Renal cortex interstitium (tissue), 11 donors: Measurements from ENCODE around the gene ZSWIM8. TPM values are rescaled to one million over a fixed set of nuclear protein-coding genes. Genes with fewer than 3 reads are reported as not detected.
A peak's percentile ranks its signal among the peaks of the same experiment; 100 is the strongest.

Experiments
- DNase-seq, 11 donors: peaks; one replicate each; pipeline ENCODE4 v3.0.0-alpha.2; 2013; ENCODE audit warnings: low read depth in 9 of 11, low spot score in 4 of 11; ENCODE audit errors: extremely low read depth in 1 of 11
- polyA plus RNA-seq, 3 donors: library from polyadenylated mRNA; unstranded; fragments of 120-200 nt; gene quantifications; one replicate each; pipeline ENCODE4 v1.2.1, GENCODE V29; 2013; ENCODE audit not compliant: insufficient read length in 3 of 3

The ZSWIM8 gene
- polyA plus RNA-seq, 3 donors = 85.0 to 137 (median 100) TPM

- DNase-seq = no peak
Measured at GRCh38 chr10:73806176-73806950, 21.0 kb downstream of the ZSWIM8 start.

DNA sequence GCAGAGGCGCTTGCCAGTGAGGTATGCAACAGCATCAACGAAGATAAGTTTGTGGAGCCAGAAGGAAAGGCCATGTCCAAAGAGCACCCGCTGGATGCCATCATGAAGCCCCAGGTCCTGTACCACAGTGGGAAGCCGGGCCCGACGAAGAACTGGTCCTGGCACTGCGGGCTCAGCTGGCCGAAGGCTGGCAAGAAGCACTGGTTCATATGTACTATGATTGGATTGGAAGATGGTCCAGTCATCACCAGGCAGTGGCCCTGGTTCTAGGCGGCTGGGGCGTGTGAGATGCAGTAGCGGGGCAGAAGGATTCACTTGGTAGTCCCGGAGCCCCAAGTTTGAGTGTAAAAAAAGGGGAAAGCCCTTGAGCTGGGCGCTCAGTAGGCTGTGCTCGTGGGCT, 22.1 kb downstream of the ZSWIM8 start:
- no peak for DNase-seq

DNA sequence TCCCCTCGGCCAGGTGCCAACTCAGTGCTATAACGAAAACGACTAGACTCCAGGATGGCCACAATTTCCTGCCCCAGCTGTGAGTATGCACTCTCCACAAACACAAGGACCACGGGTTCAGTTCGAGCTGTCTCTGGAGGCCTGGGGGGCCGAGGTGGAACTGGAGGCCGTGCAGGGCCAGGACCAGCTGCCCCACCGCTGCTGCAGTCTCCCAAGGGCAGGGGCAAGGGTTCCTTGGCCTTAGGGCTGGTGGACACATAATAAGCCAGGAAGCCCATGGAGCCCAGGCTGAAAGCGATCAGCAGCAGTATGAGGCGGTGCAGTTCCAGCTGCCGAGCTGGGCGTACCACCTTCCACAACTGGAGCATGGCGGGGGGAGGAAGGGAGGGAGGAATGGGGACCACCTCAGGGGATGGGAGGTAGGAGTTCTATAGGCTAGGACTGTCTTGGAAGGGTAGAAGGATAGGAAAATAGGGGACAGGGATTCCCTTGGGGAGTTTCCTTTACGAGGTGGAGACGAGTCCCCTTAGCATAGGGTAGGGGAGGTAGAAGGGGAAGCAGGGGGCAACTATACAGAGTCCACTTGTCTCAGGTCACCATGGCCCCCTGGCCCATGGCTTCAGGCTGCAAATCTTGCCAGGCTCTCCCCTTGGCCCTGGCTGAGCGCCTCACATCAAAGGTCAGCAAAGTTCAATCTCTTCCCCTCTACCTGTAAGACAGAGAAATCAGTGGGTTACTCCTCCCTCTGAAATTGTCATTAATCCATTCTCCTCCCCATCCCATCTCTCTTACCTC, 22.8 kb downstream of the ZSWIM8 start:
- DNase-seq = no peak

GRCh38 chr10:73809061-73809818, 23.8 kb downstream of the ZSWIM8 start:
- DNase-seq = no peak

GRCh38 chr10:73810358-73810734, 24.9 kb downstream of the ZSWIM8 start:
- DNase-seq = no peak

DNA sequence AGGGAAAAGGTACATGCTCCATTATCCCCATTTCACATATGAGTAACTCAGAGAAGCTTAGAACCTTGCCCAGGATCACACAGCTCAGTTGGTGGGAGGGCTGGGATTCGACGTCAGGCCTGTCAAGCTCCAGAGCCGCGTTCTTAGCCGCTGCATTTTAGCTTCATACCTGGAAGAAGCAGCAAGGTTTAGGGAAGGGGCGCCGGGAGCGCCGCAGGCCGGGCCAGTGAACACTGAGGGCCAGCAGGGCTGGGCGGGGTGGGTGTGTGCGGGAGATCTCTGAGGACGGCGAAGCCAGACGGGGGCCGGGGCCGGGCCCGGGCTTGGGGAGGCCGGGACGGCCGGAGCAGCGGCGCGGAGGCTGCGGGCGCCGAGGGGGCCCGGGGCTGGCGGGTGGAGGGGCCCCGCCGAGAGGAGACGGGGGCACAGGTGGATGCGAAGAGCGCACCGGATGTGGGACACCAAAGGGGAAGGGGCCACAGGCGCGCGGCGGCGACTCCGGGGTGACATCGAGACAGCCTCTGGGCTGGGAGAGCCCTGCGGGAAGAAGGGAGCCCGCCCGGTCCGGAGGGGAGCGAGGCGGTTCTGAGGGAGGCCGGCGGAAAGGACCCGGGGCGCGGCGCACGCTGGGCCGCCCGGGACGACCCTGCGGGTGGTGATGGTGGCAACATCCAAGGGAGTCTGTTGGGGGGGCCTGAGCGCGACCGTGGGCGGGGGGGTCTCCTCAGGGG, 25.5 kb downstream of the ZSWIM8 start:
- peak in 1 of 11 donors; percentile 15 for DNase-seq

DNA sequence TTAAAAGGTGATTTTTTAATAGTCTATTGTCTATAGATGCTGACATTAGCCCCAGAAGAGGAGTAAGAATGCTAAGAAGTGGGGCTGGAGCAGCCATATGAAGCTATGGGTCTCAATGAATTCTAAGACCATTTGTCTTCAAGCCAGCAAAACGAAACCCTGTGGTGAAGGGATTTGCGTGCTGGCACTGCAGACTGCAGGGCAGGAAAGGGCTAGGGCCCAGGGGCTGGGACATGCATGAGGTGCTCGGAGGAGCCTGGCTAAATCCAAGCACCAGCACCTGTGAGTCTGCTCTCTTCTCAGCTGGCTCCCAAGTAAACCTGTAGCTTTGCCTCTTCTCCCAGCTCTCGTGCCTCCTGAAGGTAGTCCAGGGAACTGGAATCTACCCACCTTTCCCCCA, 27.3 kb downstream of the ZSWIM8 start:
- DNase-seq = no peak

- DNase-seq = no peak
Measured at GRCh38 chr10:73813333-73813732, 27.9 kb downstream of the ZSWIM8 start.

DNA sequence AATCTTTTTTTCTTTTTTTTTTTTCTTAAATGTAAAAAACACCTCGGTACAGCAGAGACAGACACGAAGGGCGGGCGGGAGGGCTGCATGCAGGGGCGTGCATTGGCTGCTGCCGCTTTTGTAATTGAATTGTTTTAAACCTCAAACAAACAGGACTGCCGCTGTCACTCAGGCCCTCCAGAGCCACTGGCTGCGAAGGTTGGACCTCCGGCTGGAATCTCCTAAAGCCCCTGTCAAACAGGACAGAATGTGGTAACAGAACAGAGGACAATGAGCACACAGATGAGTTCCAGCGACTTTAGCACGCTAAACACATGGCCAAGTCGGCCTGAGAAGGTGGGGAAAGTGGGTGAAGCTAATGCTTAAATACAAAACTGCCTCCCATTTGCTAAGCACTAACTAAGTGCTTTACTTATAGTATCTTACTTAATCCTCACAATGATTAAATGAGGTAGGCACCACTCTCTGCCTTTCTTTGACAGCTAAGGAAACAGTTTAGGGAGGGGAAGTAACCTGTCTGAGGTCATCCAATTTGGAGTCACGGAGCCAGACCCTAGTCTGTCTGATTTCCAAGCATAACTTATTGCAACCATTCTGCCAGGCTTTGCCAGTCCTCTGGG, 29.0 kb downstream of the ZSWIM8 start:
- DNase-seq = no peak

DNA sequence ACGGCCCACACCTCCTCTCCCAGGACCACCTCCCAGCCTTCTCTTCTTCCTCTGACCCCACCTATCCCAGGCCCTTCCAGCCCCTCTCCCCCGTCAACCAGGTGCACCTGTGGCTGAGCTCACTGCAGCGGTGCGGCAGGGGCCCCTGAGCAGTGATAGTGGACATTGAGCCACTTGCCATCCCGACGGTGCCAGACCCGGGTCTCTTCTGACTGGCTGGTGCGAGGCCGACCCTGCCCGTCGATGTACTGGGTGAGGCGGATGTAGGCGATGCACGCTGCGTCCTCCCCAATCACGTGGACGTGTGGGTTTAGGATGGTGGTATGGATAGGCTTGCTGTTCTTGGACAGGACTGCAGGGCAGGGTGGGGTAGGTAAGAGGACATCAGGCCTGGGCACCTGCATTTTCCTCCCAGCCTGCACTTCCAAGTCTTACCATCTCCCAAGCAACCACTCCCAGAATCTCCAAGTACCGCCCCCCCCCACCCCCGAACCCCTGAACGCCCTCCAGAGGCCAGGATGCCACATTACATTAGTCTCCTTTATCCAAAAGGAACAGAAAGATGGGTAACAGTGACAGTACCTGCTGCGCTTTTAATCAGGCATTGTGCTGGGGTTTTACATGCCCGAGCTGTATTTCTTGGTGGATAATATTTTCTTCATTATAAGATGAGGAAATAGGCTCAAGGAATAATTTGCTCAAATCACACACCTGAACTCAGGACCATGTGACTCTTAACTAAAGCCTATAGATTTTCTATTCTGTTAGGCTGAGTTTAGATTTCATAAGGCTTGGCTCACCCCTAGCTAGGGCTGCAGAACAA, 29.7 kb downstream of the ZSWIM8 start:
- no peak for DNase-seq

DNA sequence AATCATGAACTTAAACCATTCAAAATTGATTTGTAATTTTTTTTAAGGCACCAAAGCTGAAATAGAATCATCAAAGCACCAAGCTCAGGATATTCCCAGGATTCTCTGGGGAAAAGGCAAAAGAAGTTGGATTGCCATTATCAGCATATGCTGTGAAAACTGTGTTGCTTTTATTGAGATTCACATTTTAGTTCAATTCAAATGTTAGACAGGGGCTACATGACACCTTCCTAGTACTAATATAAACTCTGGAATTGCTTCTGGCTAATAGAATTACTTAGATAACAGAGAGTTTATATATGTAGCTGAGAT, 30.3 kb downstream of the ZSWIM8 start:
- DNase-seq = no peak

- DNase-seq = no peak
Measured at GRCh38 chr10:73816917-73817729, 31.7 kb downstream of the ZSWIM8 start.

- no peak for DNase-seq
Measured at GRCh38 chr10:73817826-73818225, 32.4 kb downstream of the ZSWIM8 start.

- no peak for DNase-seq
Measured at GRCh38 chr10:73818402-73818801, 33.0 kb downstream of the ZSWIM8 start.

DNA sequence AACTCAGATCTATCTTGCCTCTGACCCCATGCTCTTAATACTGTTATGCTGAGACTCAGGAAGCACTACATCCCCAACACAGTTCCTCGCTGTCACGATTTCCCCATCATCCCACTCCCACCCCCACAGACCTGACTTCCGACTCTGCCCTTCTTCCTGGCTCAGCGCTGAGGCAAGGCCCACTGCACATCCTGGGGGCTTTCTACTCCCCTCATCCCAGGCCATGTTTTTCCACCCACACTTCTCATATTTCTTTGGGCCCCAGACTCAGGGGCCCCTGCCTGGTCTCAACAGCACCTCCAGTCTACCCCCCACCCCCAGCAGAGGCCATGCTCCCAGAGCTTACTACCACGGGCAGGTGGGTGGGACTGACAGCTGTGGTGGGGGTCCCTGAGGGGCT, 33.7 kb downstream of the ZSWIM8 start:
- DNase-seq = no peak

- no peak for DNase-seq
Measured at GRCh38 chr10:73819513-73820093, 34.2 kb downstream of the ZSWIM8 start.

DNA sequence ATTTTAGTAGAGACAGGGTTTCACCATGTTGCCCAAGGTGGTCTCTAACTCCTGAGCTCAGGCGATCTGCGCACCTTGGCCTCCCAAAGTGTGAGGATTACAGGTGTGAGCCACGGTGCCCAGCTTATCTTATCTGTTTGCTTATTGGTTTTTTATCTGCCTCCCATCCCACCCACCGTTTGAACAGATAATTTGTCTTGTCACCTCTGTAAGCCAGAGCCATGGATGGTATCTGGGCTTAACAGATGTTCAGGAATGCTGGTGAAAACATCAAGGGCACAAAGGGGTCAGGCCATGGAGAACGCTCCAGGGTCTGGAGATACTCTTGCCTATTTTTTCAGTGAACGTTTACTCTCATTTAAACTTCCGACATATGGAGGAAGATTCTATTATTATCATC, 38.0 kb downstream of the ZSWIM8 start:
- DNase-seq = no peak
